Spleen (tissue), 7 donors: ENCODE results near the gene INTS13.

Source experiments
- POLR2AphosphoS5 ChIP-seq, 3 donors: sonication (generic); formaldehyde crosslinking; IDR thresholded peaks; one replicate each; pipeline ENCODE4 v1.5.1; 2017; ENCODE audit warnings: antibody characterized with exemption in 3 of 3
- TF ChIP-seq, protein P1 (sequence below), 11 experiments: fragments of 200-600 bp in 7 of 11; fragments of 450-650 bp in 4 of 11; sonication (generic) in 4 of 11; IDR thresholded peaks in 8 of 11; conservative IDR thresholded peaks in 3 of 11; 1 replicate in 7 of 11; 2 replicates in 4 of 11; pipeline versions ENCODE4 v1.4.0 to v1.8.0; 2016 to 2021; ENCODE audit warnings: antibody characterized with exemption in 11 of 11, inconsistent platforms in 4 of 11, mild to moderate bottlenecking in 1 of 11
- donor health status: DM: no; HTN: no; CAD: no; lungs with moderate emphysema.
- donor health status: DM: no; HTN: no; CAD: no.
- donor health status: DM: no; HTN: no; CAD: no.

DNA sequence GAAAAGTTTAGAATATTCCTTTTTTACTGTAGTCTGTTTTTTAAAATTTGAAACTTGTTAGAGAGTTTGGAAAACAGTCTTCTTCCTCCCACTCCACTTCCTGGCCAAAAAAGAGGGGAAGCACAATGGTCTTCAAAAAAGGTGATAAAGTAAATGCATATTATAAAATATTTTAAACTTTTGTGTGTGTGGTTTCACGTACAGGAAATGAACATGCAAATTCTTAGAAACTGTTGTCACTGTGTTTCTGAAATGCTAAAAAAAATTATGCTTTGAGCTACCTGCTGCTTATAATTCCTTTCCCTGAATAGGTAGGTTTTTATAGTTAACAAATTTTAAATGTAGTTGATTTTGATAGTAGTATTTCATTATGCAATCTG, 3.4 kb upstream of the INTS13 start:
- TF ChIP-seq, protein P1, sequence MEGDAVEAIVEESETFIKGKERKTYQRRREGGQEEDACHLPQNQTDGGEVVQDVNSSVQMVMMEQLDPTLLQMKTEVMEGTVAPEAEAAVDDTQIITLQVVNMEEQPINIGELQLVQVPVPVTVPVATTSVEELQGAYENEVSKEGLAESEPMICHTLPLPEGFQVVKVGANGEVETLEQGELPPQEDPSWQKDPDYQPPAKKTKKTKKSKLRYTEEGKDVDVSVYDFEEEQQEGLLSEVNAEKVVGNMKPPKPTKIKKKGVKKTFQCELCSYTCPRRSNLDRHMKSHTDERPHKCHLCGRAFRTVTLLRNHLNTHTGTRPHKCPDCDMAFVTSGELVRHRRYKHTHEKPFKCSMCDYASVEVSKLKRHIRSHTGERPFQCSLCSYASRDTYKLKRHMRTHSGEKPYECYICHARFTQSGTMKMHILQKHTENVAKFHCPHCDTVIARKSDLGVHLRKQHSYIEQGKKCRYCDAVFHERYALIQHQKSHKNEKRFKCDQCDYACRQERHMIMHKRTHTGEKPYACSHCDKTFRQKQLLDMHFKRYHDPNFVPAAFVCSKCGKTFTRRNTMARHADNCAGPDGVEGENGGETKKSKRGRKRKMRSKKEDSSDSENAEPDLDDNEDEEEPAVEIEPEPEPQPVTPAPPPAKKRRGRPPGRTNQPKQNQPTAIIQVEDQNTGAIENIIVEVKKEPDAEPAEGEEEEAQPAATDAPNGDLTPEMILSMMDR (IDR thresholded peaks at IDR 0.05 in 8 of 11, conservative IDR thresholded peaks at IDR 0.05 in 3 of 11): no peak
- TF ChIP-seq POLR2AphosphoS5 (IDR thresholded peaks at IDR 0.05): no peak
